ENCODE results near the gene CHI3L1.
"Not testable (repeated sequence)": the region's sequence is repeated elsewhere in the genome, so short reads cannot be mapped to it uniquely, and the experiment has no call there.

CHI3L1 gene

DNA sequence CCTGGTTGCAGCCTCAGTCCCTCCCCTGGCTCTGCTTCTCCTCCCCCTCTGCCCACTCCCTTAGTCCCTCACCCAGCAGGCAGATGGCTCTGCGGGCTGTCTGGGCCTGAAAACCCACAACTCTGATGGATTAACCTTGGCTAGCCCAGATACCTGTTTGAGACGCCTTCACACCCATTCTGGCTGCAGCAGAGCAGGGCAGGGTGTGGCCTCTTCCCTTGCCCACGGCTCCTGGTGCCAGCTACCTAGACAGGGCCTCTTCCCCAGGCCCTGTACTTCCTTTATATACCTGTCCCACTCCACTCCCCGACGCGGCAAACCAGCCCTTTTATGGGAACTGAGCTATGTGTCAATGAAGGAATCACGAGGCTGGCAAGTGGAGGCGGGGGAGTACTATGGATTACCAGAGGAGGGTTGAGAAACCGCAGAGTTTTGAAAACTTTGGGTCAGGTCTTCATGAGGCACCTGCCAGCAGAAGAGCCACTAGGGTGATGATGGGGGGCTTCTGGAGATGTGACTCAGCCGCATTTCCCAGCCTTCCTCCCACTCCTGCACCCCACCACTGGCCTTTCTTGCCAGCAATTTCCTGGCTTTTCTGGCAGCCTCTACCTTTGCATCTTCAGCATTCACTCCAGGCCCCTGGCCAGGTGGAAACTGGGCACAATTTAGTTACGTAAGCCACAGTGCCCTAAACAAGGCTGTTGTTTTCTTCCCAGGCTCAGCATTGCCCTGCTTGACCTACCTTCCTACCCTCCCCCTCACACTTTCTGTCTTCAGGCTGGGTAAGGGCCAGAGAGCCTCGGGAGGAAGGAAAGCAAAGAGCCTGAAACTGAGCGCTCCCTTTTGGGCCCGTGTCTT is at the start of gene CHI3L1:
Gene CHI3L1, minus strand, starts transcription at position 259 of the 858 bp plus-strand sequence. Its CDS starts 81 bp downstream, at position 178.
- no peak for DNase-seq (ENCODE audit: low read depth)

DNA sequence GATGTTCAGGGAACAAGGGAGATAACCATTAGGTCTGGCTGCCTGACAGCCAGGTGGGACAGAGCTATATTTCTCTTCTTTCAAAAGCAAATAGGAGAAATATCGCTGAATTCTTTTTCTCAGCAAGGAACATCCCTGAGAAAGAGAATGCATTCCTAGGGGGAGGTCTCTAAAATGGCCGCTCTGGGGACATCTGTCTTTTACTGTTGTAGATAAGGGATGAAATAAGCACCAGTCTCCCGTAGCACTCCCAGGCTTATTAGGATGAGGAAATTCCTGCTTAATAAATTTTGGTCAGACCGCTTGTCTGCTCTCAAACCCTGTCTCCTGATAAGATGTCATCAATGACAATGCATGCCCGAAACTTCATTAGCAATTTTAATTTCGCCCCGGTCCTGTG is 48.4 kb upstream of the CHI3L1 start:
- DNase-seq (ENCODE audit: low read depth), result not testable (repeated sequence)

- DNase-seq (ENCODE audit: low read depth), result no peak
Observed at GRCh38 chr1:203229471-203230135, 43.1 kb upstream of the CHI3L1 start, which contains the start of gene CHIT1. TSS of gene CHIT1 (minus strand) at chr1:203229673. CDS start at chr1:203229636, 37 bp downstream.

GRCh38 chr1:203228670-203229069 is 42.2 kb upstream of the CHI3L1 start:
- no peak for DNase-seq (ENCODE audit: low read depth)

DNA sequence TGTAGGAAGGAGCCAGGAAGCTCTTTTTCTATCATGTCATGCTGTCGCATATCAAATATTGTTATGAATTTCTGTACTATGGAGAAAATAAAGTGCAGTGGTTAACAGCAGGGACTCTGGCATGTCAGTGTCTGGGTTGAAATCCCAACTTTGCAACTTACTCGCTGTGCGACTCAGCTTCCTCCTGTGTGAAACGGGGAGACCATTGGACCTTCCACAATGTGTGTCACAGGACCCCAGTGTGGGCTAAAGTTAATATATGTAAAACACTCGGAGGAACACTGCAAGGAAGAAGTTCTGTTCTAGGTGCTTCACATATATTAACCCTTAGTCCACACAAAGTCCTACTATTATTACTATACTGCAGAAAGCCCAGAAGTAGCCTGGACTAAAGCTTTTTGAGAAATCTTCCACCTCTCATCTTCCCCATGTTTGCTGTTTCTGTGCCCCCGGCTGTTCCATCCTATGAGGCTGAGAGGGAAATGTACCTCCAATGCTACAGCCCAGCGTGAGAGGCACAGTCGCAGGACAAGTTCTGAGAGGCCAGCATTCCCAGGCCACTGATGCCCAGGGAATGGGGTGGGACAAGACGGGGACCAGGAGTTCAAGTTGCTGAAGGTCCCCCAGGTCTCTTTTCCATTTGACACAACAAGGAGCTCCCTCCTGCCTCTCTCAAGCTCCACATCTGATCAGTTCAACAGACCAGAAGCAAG is 41.0 kb upstream of the CHI3L1 start:
- DNase-seq (ENCODE audit: low read depth), result no peak

DNA sequence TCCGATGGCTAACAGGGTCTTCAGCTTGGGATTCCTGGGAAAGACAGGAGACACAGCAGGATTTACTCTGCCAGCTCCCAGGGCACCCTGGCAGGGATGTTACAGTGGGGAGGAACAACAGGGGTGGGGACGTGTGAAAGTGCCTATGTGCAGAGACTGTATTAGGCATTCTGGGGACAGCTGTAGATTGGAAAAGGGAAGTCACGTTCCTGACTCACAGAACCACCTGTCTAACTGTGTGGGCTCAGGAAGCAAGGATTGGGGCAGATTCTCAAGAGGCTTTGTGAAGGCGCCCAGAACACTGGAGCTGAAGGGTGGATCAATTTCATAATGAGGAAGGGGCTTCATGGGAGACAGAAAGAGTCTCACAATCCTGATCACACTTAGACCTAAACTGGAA is 38.6 kb upstream of the CHI3L1 start:
- DNase-seq (ENCODE audit: low read depth), result no peak

- DNase-seq (ENCODE audit: low read depth), result no peak
Observed at GRCh38 chr1:203223012-203223775, 36.7 kb upstream of the CHI3L1 start.

GRCh38 chr1:203219934-203220333 is 33.4 kb upstream of the CHI3L1 start:
- DNase-seq (ENCODE audit: low read depth), result no peak

GRCh38 chr1:203219171-203219570 is 32.7 kb upstream of the CHI3L1 start:
- no peak for DNase-seq (ENCODE audit: low read depth)

- DNase-seq (ENCODE audit: low read depth), result no peak
Observed at GRCh38 chr1:203217668-203218067, 31.2 kb upstream of the CHI3L1 start.

DNA sequence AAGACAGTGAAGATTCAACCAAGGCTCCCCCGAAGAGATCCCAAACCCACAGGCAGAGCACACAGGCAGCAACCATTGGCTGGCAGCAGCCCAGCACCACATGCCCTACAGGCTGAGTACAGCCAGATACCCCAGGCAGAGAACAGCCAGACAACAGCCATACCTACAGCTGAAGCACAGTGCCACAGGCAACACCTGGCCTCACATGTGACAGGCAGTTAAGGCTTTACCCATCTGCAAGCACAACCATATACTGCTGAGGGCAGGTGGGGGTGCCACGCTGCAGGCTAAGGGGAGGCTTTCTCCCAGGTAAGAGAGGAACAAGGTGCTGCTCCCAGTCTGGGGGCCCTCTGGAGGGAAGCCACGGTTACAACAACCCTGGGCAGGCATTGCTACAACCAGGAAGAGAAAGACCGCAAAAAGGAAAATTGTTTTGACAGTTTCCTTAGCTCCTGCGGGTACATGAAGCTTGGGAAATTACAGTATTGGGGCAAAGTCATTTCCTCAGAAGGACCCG is 30.7 kb upstream of the CHI3L1 start:
- DNase-seq (ENCODE audit: low read depth), result no peak

- DNase-seq (ENCODE audit: low read depth), result peak; percentile 6
Observed at GRCh38 chr1:203216274-203217138, 30.0 kb upstream of the CHI3L1 start.

- no peak for DNase-seq (ENCODE audit: low read depth)
Observed at GRCh38 chr1:203215573-203215972, 29.1 kb upstream of the CHI3L1 start.

DNA sequence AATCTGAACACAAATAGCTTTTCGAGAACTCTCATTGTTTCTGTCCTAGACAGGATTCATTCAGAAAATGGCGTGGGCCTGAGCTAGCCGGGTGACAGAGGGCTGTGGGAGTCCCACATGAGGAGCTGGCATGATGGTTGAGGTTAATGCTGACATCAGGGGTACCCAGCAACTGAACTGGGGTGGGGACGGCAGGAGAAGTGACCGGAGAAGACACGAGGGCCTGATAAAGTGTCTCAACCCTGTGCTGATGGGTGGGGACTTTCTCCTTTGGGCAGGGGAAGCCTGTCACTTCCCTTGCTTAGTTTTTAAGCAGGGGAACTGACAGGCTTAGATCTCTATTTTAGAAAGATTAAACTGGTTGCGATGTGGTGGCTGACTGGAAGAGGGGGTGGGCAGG is 28.4 kb upstream of the CHI3L1 start:
- DNase-seq (ENCODE audit: low read depth), result no peak

DNA sequence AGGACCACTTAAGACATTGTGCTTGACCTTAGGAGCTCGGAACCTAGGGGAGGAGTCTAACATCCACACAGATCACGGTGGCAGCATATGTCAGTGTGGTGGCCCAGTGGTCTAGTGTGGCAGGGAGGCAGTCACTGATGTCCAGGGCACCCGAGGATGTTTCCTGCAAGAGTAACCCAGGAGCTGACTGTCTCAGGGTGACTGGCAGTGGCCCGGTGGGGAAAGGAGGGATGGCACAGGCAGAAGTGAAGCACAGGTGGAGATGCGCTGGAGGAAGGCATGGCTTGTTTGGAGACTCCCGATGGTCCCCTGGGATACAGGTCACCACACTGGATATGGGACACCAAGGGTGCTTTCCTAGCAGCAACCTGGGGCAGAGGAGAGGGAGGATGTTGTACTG is 26.6 kb upstream of the CHI3L1 start:
- DNase-seq (ENCODE audit: low read depth), result no peak

- DNase-seq (ENCODE audit: low read depth), result no peak
Observed at GRCh38 chr1:203211812-203212211, 25.3 kb upstream of the CHI3L1 start.

DNA sequence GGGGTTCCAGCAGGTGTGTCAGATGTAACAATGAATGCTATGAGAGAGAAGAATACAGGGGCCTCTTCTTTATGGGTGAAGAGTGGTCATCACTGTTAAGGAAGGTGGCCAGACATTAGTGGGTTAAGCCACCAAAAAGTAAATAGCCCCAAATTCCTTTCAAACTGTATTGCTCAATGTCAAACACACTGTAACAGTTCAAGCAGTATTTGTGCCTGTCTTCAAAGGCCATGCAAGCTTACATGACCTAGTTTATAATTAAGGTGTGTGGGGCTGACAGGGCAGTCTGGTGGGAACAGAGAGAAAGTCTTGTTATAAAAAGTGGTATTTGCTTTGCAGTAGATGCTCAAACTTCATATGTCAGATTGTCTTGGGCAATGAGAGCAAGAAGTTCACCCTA is 24.5 kb upstream of the CHI3L1 start:
- DNase-seq (ENCODE audit: low read depth), result no peak

DNA sequence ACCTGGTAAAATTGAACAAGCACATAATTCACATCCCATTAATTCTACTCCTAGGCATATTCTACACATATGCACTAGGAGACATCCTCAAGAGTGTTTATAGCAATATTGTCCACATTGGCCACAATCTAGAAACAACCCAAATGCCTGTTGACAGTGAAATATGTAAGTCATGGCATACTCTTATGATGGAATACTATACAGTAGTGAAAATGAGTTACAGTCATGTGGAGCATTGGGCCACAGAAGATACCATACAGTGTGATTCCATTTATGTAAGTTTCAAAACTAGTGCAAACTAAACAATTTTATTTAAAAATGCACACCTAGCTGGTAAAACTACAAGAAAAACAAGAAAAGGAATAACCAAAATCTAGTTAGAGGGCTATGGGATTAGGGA is 23.8 kb upstream of the CHI3L1 start:
- no peak for DNase-seq (ENCODE audit: low read depth)

DNA sequence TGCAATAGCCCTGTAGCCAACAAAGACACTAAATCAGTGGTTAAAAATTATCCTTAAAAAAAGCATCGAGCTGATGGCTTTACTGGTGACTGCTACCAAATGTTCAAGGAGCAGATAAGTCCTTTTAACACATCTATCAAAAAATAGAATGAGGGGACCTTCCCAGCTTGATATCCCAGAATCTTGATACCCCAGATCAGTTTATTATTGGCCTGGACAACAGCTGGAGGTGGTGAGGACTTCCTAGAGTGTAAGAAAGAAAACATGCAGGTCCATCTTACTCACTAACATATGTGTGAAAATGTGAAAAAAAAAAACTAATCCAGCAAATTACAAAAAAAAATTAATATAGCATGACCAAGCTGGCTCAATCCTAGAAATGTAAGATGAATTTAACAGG is 21.7 kb upstream of the CHI3L1 start:
- DNase-seq (ENCODE audit: low read depth), result no peak

DNA sequence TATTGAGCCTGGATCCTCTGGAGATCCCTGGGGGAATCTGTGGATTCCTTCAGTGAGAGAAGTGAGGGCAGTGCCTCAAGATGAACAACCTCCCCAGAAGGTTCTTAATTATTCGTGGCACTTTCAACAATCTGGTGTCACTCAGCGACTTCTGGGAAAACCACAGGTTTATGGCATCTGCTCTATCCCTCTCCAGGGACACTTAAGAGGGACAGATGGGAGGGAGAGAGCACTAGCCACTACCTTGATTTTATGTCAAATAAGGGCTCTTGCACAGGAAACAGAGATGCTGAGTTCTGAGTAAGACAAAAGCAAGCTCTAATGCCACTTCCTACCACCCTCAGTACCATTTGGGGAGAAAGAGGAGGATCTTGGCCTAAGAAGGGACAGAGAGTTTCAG is 21.2 kb upstream of the CHI3L1 start:
- no peak for DNase-seq (ENCODE audit: low read depth)
